ENCODE results near the gene FRMD8. TPM values are rescaled to one million over a fixed set of nuclear protein-coding genes. Genes with fewer than 3 reads are reported as not detected.

Gene FRMD8
- total and polyA plus RNA-seq, 9 of the 15 experiments (the other 6 are each of a cell fraction or from before 2014, with no cell fraction given): 4.5 to 54.5 (median 15.8) TPM

DNA sequence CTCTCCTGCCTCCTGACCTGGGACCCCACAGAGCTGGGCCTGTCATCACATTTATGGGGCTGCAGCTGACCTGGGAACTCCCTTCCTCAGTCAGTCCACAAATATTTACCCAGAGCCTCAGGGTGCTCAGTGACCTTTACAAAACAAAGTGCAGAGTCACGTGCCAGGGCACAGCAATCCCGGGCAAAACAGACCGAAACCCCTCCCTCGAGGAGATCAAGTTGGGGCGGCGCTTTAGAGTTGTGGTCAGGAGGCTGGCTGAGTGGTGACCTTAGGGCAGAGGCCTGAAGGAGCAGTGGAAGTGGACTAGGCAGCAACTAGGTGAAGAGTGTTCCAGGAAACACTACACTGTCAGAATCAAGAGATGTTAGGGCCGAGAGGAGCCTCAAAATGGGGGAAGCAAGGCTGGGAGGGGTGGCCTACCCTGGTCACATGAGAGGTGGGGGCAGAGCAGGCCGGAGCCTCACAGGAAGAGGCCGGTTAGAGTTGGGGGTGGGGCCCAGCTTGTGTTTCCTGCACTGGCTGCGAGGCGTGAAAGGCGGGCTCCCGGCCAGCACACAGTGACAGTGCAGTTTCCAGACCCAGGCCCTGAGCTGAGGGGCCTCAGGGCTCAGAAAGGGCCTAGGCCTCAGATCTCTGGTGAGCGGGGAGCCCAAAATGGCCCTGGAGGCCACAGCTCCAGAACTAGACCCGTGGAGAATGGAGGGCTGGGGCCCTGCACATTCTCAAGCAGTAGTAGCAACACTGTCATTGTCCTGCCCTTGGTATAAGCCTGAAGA is 32.4 kb downstream of the FRMD8 start (continued):
- TF ChIP-seq, protein P1, sequence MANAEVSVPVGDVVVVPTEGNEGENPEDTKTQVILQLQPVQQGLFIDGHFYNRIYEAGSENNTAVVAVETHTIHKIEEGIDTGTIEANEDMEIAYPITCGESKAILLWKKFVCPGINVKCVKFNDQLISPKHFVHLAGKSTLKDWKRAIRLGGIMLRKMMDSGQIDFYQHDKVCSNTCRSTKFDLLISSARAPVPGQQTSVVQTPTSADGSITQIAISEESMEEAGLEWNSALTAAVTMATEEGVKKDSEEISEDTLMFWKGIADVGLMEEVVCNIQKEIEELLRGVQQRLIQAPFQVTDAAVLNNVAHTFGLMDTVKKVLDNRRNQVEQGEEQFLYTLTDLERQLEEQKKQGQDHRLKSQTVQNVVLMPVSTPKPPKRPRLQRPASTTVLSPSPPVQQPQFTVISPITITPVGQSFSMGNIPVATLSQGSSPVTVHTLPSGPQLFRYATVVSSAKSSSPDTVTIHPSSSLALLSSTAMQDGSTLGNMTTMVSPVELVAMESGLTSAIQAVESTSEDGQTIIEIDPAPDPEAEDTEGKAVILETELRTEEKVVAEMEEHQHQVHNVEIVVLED (CRISPR knock-in tag; IDR thresholded peaks at IDR 0.05): no peak
- TF ChIP-seq L3MBTL2 (IDR thresholded peaks at IDR 0.05) (peak; percentile 98), ZNF766 (CRISPR knock-in tag; conservative IDR thresholded peaks at IDR 0.05) (no peak; the same call in 1 of the 2 replicates), TCFL5 (CRISPR knock-in tag; conservative IDR thresholded peaks at IDR 0.05) (no peak), HNRNPK (IDR thresholded peaks at IDR 0.05; ENCODE audit: low read depth, low read length, poor library complexity, severe bottlenecking) (no peak), ZNF175 (CRISPR knock-in tag; IDR thresholded peaks at IDR 0.05; ENCODE audit: low read depth) (peak; percentile 82), NR2F6 (CRISPR knock-in tag; IDR thresholded peaks at IDR 0.05) (no peak), TARDBP (IDR thresholded peaks at IDR 0.05) (peak; percentile 76; the same call in 1 of the 2 replicates), CAMTA2 (CRISPR knock-in tag; conservative IDR thresholded peaks at IDR 0.05) (0 out of 2 replicates have a peak, but pooled peaks have one; percentile 21), NFYB (IDR thresholded peaks at IDR 0.05; ENCODE audit: extremely low read depth, insufficient read length) (no peak), TAF9B (IDR thresholded peaks at IDR 0.05; ENCODE audit: partially characterized antibody) (no peak), DMBX1 (CRISPR knock-in tag; IDR thresholded peaks at IDR 0.05; ENCODE audit: borderline replicate concordance) (peak; percentile 71; the same call in 1 of the 2 replicates), ZNF174 (CRISPR knock-in tag; IDR thresholded peaks at IDR 0.05) (no peak), STAT5A (IDR thresholded peaks at IDR 0.05; ENCODE audit: borderline replicate concordance, low read length) (no peak; the same call in 1 of the 2 replicates), C11orf30 (IDR thresholded peaks at IDR 0.05; ENCODE audit: low read depth) (no peak), SIN3B (IDR thresholded peaks at IDR 0.05; ENCODE audit: low read depth) (no peak), ATF1 (CRISPR knock-in tag; IDR thresholded peaks at IDR 0.05) (no peak), ATF1 (tag; IDR thresholded peaks at IDR 0.05) (peak; percentile 69), NR3C1 (CRISPR knock-in tag; IDR thresholded peaks at IDR 0.05) (no peak), FOSL1 (tag; conservative IDR thresholded peaks at IDR 0.05) (no peak), ZNF41 (CRISPR knock-in tag; conservative IDR thresholded peaks at IDR 0.05) (no peak), ZNF324 (CRISPR knock-in tag; IDR thresholded peaks at IDR 0.05) (no peak), ASH1L (IDR thresholded peaks at IDR 0.05; ENCODE audit: borderline replicate concordance, low read depth, partially characterized antibody) (no peak)
- TF ChIP-seq, protein P2, sequence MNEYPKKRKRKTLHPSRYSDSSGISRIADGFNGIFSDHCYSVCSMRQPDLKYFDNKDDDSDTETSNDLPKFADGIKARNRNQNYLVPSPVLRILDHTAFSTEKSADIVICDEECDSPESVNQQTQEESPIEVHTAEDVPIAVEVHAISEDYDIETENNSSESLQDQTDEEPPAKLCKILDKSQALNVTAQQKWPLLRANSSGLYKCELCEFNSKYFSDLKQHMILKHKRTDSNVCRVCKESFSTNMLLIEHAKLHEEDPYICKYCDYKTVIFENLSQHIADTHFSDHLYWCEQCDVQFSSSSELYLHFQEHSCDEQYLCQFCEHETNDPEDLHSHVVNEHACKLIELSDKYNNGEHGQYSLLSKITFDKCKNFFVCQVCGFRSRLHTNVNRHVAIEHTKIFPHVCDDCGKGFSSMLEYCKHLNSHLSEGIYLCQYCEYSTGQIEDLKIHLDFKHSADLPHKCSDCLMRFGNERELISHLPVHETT (CRISPR knock-in tag; conservative IDR thresholded peaks at IDR 0.05 in 1 of 2, IDR thresholded peaks at IDR 0.05 in 1 of 2): peak in 1 of 2 experiments; percentile 78; a peak in 2 of 4 replicates
- TF ChIP-seq, protein P3, sequence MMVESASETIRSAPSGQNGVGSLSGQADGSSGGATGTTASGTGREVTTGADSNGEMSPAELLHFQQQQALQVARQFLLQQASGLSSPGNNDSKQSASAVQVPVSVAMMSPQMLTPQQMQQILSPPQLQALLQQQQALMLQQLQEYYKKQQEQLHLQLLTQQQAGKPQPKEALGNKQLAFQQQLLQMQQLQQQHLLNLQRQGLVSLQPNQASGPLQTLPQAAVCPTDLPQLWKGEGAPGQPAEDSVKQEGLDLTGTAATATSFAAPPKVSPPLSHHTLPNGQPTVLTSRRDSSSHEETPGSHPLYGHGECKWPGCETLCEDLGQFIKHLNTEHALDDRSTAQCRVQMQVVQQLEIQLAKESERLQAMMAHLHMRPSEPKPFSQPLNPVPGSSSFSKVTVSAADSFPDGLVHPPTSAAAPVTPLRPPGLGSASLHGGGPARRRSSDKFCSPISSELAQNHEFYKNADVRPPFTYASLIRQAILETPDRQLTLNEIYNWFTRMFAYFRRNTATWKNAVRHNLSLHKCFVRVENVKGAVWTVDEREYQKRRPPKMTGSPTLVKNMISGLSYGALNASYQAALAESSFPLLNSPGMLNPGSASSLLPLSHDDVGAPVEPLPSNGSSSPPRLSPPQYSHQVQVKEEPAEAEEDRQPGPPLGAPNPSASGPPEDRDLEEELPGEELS (CRISPR knock-in tag; IDR thresholded peaks at IDR 0.05; ENCODE audit: borderline replicate concordance): peak; percentile 62; the same call in 1 of the 2 replicates

Measured in K562 (cell line).